Choroid plexus epithelial cell (primary cell): Measurements from ENCODE around the gene CFAP20DC.
A peak's percentile ranks its signal among the peaks of the same experiment; 100 is the strongest.

Experiments
- DNase-seq: peaks from one replicate; pipeline ENCODE4 v3.0.0-alpha.2; 2010; ENCODE audit warnings: low read depth
- H3K4me3 ChIP-seq: 2 replicates; pipeline ENCODE4 v1.5.1; 2011; ENCODE audit warnings: low read depth, mild to moderate bottlenecking, control low read depth, low read length, moderate library complexity
- TF ChIP-seq, protein P1 (sequence below): conservative IDR thresholded peaks from 2 replicates; pipeline ENCODE4 v1.5.1; 2011; ENCODE audit warnings: low read depth, mild to moderate bottlenecking, control low read depth, inconsistent platforms, low read length, moderate library complexity

Gene CFAP20DC

DNA sequence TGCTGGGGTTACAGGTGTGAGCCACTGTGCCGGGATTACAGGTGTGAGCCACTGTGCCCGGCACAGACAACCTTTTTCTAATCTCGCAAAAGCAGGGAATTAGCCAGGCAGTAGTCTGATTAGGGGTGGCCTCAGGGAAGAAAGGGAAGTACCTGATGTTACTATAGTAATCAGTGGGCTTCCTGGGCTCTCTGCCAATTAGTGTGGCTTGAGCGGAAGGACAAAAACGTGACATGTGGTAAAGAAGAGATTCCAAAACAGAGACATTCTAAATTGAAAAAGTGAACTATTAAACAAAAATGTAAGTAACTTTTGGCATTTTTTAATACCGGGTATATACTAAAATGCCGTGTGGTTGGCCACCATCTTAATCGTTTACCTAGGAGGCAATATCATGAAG is 48.1 kb downstream of the CFAP20DC start:
- TF ChIP-seq, protein P1, sequence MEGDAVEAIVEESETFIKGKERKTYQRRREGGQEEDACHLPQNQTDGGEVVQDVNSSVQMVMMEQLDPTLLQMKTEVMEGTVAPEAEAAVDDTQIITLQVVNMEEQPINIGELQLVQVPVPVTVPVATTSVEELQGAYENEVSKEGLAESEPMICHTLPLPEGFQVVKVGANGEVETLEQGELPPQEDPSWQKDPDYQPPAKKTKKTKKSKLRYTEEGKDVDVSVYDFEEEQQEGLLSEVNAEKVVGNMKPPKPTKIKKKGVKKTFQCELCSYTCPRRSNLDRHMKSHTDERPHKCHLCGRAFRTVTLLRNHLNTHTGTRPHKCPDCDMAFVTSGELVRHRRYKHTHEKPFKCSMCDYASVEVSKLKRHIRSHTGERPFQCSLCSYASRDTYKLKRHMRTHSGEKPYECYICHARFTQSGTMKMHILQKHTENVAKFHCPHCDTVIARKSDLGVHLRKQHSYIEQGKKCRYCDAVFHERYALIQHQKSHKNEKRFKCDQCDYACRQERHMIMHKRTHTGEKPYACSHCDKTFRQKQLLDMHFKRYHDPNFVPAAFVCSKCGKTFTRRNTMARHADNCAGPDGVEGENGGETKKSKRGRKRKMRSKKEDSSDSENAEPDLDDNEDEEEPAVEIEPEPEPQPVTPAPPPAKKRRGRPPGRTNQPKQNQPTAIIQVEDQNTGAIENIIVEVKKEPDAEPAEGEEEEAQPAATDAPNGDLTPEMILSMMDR, result no peak
- no peak for DNase-seq
- no peak overlapping the region for H3K4me3 ChIP-seq

DNA sequence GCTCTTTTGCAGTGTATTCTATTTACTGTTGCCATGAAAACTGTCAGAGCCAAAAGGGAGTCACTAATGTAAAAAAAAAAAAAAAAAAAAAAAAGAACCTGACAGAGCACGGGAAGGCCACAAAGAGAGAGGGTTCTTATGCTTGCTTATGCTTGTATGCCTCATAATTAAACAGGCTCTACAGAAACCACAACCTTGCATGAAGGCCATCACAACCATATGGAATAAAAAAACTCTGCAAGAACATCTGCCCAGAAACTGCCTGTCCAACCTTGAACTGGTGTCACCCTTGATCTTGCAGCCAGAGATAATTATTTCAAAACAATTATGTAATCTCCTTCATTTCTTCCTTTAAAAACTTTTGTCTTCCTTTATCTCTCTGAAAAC is 50.1 kb downstream of the CFAP20DC start:
- no peak overlapping the region for H3K4me3 ChIP-seq
- TF ChIP-seq, protein P1, result no peak
- no peak for DNase-seq

DNA sequence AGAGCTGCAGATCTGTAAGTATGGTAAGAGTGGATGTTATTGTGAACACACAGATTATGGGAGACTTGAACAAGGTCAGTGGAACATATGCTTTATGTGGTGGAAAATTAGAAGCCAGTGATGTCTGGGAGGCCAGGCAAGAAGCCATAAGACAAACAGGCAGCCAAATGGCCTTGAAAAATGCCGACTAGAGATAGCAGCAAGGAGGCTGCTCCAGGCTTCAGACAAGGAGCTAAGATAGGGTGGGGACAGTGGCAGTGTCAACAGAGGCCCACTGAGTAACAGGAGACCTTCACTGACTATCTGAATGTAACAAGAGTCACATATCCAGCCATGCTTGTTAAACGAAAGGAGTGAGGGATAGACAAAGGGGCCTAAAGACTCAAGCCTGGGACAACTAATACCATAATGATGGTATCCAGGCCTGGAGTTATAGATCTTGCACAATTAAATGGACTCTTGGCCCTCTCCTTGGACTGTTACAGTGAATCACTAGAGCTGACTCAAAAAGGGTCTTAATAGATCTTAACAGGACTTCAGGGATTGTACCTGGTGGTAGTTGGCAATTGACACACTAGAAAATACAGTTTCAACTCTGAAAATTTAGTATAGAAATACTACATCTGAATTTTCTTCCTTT is 50.6 kb downstream of the CFAP20DC start:
- TF ChIP-seq, protein P1, result no peak
- DNase-seq, result no peak
- no peak overlapping the region for H3K4me3 ChIP-seq

DNA sequence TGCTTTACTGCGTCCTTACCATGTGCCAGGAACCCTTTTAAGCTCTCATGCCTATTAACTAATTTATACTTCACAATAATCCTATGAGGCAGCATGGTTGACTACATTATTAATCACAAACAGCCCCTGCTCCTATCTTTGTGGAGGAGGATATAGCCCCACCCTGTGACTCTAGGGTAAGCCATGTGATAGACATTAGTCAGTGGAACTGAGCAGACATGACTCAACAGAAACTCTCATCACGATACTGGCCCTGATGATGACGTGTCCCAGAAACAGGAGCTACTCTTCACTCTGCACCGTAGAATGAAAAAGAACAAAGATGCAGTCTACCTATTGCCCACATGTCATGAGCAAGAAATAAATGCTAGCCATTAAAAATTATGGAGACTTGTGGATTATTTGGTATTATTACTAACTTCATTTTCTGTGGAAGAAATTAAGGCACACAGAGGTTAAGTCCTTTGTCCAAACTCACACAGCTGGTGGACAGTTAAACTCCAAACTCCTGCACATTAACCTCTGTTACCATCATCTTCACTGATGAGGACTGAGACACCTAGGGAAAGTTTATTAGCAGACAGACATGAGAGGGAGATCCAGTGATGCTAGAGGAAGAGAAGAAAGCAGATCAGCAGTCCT is 51.2 kb downstream of the CFAP20DC start:
- TF ChIP-seq, protein P1, result no peak
- no peak overlapping the region for H3K4me3 ChIP-seq
- DNase-seq, result peak; percentile 92

DNA sequence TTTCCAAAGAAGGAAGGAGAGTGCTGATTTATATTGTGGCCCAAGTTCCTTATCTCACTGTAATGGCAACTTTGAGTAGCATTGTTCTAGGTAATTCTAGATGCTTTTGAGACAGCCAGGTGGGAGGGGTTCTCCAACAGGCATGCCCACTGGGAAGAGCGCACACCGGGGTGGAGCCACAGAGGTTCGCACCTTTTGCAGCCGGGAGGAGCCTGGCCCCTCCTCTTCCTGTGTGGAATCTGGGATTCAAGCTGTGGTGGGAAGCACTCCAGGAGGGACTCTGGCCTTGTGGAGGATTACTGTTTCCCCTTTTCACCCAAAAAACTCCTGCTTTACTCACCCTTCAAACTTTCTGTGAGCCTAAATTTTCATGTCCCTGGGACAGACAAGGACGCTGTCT is 53.1 kb downstream of the CFAP20DC start:
- H3K4me3 ChIP-seq, result no peak overlapping the region
- no peak for DNase-seq
- TF ChIP-seq, protein P1, result no peak

DNA sequence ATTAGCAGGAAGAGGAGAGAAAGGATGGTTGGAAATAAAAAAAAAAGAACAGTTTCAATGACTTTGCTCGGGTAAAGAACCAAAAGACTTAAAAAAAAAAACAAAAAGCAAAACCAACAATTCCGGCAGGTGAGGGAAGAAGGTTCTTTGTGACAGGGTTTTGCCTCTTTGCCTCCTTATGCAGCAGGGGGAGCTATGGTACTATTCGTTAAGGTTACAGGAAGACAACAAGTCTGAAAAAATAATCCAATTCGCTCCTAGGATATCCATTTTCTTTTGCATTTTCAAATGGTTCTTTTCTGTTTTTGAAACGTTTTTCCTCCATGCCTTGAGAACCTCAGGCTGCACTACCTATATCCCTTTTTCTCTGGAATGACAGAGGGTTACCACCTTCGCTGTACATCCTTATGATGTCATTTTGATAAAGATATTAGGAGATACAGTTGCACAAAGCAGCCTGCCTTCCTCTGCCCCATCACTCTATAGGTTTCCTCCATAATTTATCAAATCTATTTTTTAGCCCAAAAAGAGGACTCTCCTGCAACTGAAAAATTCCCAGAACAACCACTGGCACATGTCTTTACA is 55.0 kb downstream of the CFAP20DC start:
- TF ChIP-seq, protein P1, result peak; percentile 89
- peak overlapping the region; percentile 19 for H3K4me3 ChIP-seq
- peak; percentile 88 for DNase-seq
